ENCODE data around the gene DARS1.

Gene DARS1

GRCh38 chr2:135903650-135904049 is 81.8 kb downstream of the DARS1 start:
- H4K91ac ChIP-seq (ENCODE audit: low read depth, low read length): no peak overlapping the region
- no peaks in the 10 kb centered on the region for H3K4me1 ChIP-seq (ENCODE audit: control insufficient read depth in 1 of 2, insufficient read depth in 2 of 2, low read length in 2 of 2)
- WGBS (ENCODE audit: extremely low coverage, insufficient coverage, insufficient read length): no CpG with 5 or more reads among the region's 3 CpGs
- no peak for DNase-seq
- no peak overlapping the region for H3K4me2 ChIP-seq (ENCODE audit: low read length)
- no peak overlapping the region for H3K23ac ChIP-seq (ENCODE audit: low read length)
- H3K4ac ChIP-seq (ENCODE audit: low read depth, low read length): no peak overlapping the region
- no peak overlapping the region for H2BK120ac ChIP-seq (ENCODE audit: insufficient read depth, low read length, poor library complexity)
- H3K4me3 ChIP-seq (ENCODE audit: low read depth, low read length): no peak overlapping the region
- H2BK12ac ChIP-seq (ENCODE audit: low read length): no peak overlapping the region
- H2AFZ ChIP-seq (ENCODE audit: insufficient read depth, low read length, poor library complexity): no peak overlapping the region
- no peaks in the 10 kb centered on the region for H3K79me1 ChIP-seq (ENCODE audit: low read length)
- H3K9ac ChIP-seq (ENCODE audit: low read length): no peak overlapping the region
- H3K14ac ChIP-seq (ENCODE audit: low read length): no peak overlapping the region
- H2BK5ac ChIP-seq (ENCODE audit: low read depth, low read length, poor library complexity): no peak overlapping the region
- H3K36me3 ChIP-seq (ENCODE audit: control insufficient read depth in 1 of 2, insufficient read depth in 2 of 2, low read length in 2 of 2): peaks cover 3 to 5% of the 10 kb centered on the region in 2 experiments
- no peaks in the 10 kb centered on the region for H3K79me2 ChIP-seq (ENCODE audit: control insufficient read depth, insufficient read depth, low read length, poor library complexity)
- no peak overlapping the region for H4K8ac ChIP-seq (ENCODE audit: low read depth, low read length)
- H3K27me3 ChIP-seq (ENCODE audit: insufficient read depth, low read length): no peaks in the 10 kb centered on the region
- no peaks in the 10 kb centered on the region for H3K9me3 ChIP-seq (ENCODE audit: insufficient read depth, low read depth, low read length)
- no peak overlapping the region for H3K27ac ChIP-seq (ENCODE audit: low read depth, low read length)
- no peak overlapping the region for H4K12ac ChIP-seq (ENCODE audit: low read depth, low read length)
- no peak overlapping the region for H2AK5ac ChIP-seq (ENCODE audit: low read length)
- no peak overlapping the region for H3K18ac ChIP-seq (ENCODE audit: low read length)

- Histone ChIP-seq H3K14ac (ENCODE audit: low read length) (no peak overlapping the region), H3K4ac (ENCODE audit: low read depth, low read length) (no peak overlapping the region), H3K79me1 (ENCODE audit: low read length) (no peaks in the 10 kb centered on the region), H4K8ac (ENCODE audit: low read depth, low read length) (no peak overlapping the region), H3K9me3 (ENCODE audit: insufficient read depth, low read depth, low read length) (no peaks in the 10 kb centered on the region), H2BK5ac (ENCODE audit: low read depth, low read length, poor library complexity) (no peak overlapping the region), H3K4me1 (ENCODE audit: control insufficient read depth in 1 of 2, insufficient read depth in 2 of 2, low read length in 2 of 2) (no peaks in the 10 kb centered on the region), H2AFZ (ENCODE audit: insufficient read depth, low read length, poor library complexity) (no peak overlapping the region), H2BK12ac (ENCODE audit: low read length) (no peak overlapping the region), H3K18ac (ENCODE audit: low read length) (no peak overlapping the region), H3K9ac (ENCODE audit: low read length) (no peak overlapping the region), H3K27me3 (ENCODE audit: insufficient read depth, low read length) (no peaks in the 10 kb centered on the region), H2BK120ac (ENCODE audit: insufficient read depth, low read length, poor library complexity) (no peak overlapping the region), H4K12ac (ENCODE audit: low read depth, low read length) (no peak overlapping the region), H3K27ac (ENCODE audit: low read depth, low read length) (no peak overlapping the region), H2AK5ac (ENCODE audit: low read length) (no peak overlapping the region), H4K91ac (ENCODE audit: low read depth, low read length) (no peak overlapping the region), H3K36me3 (ENCODE audit: control insufficient read depth in 1 of 2, insufficient read depth in 2 of 2, low read length in 2 of 2) (peaks cover 3% of the 10 kb centered on the region in 2 experiments), H3K4me3 (ENCODE audit: low read depth, low read length) (no peak overlapping the region), H3K79me2 (ENCODE audit: control insufficient read depth, insufficient read depth, low read length, poor library complexity) (no peaks in the 10 kb centered on the region), H3K4me2 (ENCODE audit: low read length) (no peak overlapping the region), H3K23ac (ENCODE audit: low read length) (no peak overlapping the region)
- no CpG with 5 or more reads among the region's 4 CpGs for WGBS (ENCODE audit: extremely low coverage, insufficient coverage, insufficient read length)
- DNase-seq: no peak
Measured at GRCh38 chr2:135899567-135899966, 85.9 kb downstream of the DARS1 start.

DNA sequence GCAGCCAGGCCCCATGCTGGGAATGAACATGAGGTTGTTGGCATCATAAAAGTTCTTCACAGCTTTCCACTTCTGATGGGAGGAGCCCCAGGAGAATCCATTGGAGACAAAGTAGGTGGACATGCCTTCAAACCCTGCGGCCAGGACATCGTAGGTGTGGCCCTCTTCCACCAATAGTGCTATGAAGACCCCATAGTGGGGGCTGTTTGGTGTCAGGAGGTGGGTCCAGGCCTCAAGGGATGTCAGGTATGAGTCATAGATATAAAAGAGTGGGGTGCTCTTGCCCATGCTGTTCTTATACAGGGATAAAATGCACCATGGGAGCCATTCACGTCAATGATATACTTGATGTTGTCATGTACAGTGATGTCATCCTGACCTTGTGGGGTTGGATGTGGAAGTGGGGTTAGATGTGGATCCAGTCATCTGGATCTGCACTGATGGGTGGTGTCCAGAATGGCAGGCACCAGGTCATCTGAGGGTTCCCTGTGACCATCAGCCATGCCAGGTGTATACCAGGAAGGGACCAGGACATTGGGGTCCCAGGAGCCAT is 87.1 kb downstream of the DARS1 start:
- Histone ChIP-seq H4K8ac (ENCODE audit: low read depth, low read length) (no peak overlapping the region), H3K18ac (ENCODE audit: low read length) (no peak overlapping the region), H3K4me3 (ENCODE audit: low read depth, low read length) (no peak overlapping the region), H3K27ac (ENCODE audit: low read depth, low read length) (no peak overlapping the region), H3K4me2 (ENCODE audit: low read length) (no peak overlapping the region), H2BK120ac (ENCODE audit: insufficient read depth, low read length, poor library complexity) (no peak overlapping the region), H3K36me3 (ENCODE audit: control insufficient read depth in 1 of 2, insufficient read depth in 2 of 2, low read length in 2 of 2) (no peaks in the 10 kb centered on the region), H2AFZ (ENCODE audit: insufficient read depth, low read length, poor library complexity) (no peak overlapping the region), H2BK5ac (ENCODE audit: low read depth, low read length, poor library complexity) (no peak overlapping the region), H2AK5ac (ENCODE audit: low read length) (no peak overlapping the region), H3K9me3 (ENCODE audit: insufficient read depth, low read depth, low read length) (no peaks in the 10 kb centered on the region), H3K9ac (ENCODE audit: low read length) (no peak overlapping the region), H3K23ac (ENCODE audit: low read length) (no peak overlapping the region), H3K27me3 (ENCODE audit: insufficient read depth, low read length) (no peaks in the 10 kb centered on the region), H3K4ac (ENCODE audit: low read depth, low read length) (no peak overlapping the region), H2BK12ac (ENCODE audit: low read length) (no peak overlapping the region), H3K14ac (ENCODE audit: low read length) (no peak overlapping the region), H3K4me1 (ENCODE audit: control insufficient read depth in 1 of 2, insufficient read depth in 2 of 2, low read length in 2 of 2) (no peaks in the 10 kb centered on the region), H4K91ac (ENCODE audit: low read depth, low read length) (no peak overlapping the region), H3K79me2 (ENCODE audit: control insufficient read depth, insufficient read depth, low read length, poor library complexity) (no peaks in the 10 kb centered on the region), H4K12ac (ENCODE audit: low read depth, low read length) (no peak overlapping the region), H3K79me1 (ENCODE audit: low read length) (no peaks in the 10 kb centered on the region)
- WGBS (ENCODE audit: extremely low coverage, insufficient coverage, insufficient read length): no CpG with 5 or more reads among the region's 3 CpGs
- no peak for DNase-seq

DNA sequence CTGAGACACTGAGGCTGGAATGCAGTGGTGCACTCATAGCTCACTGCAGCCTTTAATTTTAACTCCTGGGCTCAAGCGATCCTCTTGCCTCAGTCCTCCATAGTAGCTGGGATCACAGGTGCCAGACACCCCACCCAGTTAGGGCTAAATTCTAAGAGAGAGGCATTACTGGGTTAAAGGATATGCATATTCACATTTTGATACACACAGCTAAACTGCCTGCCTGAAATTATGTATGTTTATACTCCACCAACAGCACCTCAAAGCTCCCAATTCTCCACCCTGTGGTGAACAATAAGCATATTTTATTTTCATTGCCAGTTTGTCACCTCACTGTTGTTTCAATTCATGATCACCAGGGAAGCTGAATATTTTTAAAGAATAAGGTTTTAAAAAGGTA is 90.5 kb downstream of the DARS1 start:
- no CpG with 5 or more reads among the region's 1 CpG for WGBS (ENCODE audit: extremely low coverage, insufficient coverage, insufficient read length)

More for the DNA sequence above, 90.5 kb downstream of the DARS1 start:
- Histone ChIP-seq H2BK5ac (ENCODE audit: low read depth, low read length, poor library complexity) (no peak overlapping the region), H3K9ac (ENCODE audit: low read length) (no peak overlapping the region), H3K79me1 (ENCODE audit: low read length) (no peaks in the 10 kb centered on the region), H2AK5ac (ENCODE audit: low read length) (no peak overlapping the region), H2AFZ (ENCODE audit: insufficient read depth, low read length, poor library complexity) (no peak overlapping the region), H2BK12ac (ENCODE audit: low read length) (no peak overlapping the region), H3K9me3 (ENCODE audit: insufficient read depth, low read depth, low read length) (no peaks in the 10 kb centered on the region), H3K4me1 (ENCODE audit: control insufficient read depth in 1 of 2, insufficient read depth in 2 of 2, low read length in 2 of 2) (no peaks in the 10 kb centered on the region), H4K8ac (ENCODE audit: low read depth, low read length) (no peak overlapping the region), H3K79me2 (ENCODE audit: control insufficient read depth, insufficient read depth, low read length, poor library complexity) (no peaks in the 10 kb centered on the region), H3K36me3 (ENCODE audit: control insufficient read depth in 1 of 2, insufficient read depth in 2 of 2, low read length in 2 of 2) (no peaks in the 10 kb centered on the region), H3K18ac (ENCODE audit: low read length) (no peak overlapping the region), H3K4me3 (ENCODE audit: low read depth, low read length) (no peak overlapping the region), H4K12ac (ENCODE audit: low read depth, low read length) (no peak overlapping the region), H4K91ac (ENCODE audit: low read depth, low read length) (no peak overlapping the region), H3K27me3 (ENCODE audit: insufficient read depth, low read length) (no peaks in the 10 kb centered on the region), H3K27ac (ENCODE audit: low read depth, low read length) (no peak overlapping the region), H3K14ac (ENCODE audit: low read length) (no peak overlapping the region), H3K23ac (ENCODE audit: low read length) (no peak overlapping the region), H3K4ac (ENCODE audit: low read depth, low read length) (no peak overlapping the region), H3K4me2 (ENCODE audit: low read length) (no peak overlapping the region), H2BK120ac (ENCODE audit: insufficient read depth, low read length, poor library complexity) (no peak overlapping the region)
- no peak for DNase-seq
